GM19468 (cell line): ENCODE measurements around the gene TBX10.
"Not testable (repeated sequence)": the region's sequence is repeated elsewhere in the genome, so short reads cannot be mapped to it uniquely, and the experiment has no call there.

Experiments
- ATAC-seq: cut with Tn5 transposase; IDR thresholded peaks from one replicate; pipeline ENCODE4 v1.9.1; 2021; ENCODE audit warnings: mild to moderate bottlenecking, moderate library complexity, moderate number of reproducible peaks; ENCODE audit not compliant: unreplicated experiment; ENCODE audit errors: extremely low read depth

The TBX10 gene

GRCh38 chr11:67605231-67606011 lies 34.1 kb downstream of the TBX10 start:
- no peak for ATAC-seq

GRCh38 chr11:67604815-67605214 lies 34.7 kb downstream of the TBX10 start:
- ATAC-seq, result no peak

- ATAC-seq, result not testable (repeated sequence)
Measured at GRCh38 chr11:67604119-67604518, 35.4 kb downstream of the TBX10 start.

- no peak for ATAC-seq
Measured at GRCh38 chr11:67601098-67601497, 38.5 kb downstream of the TBX10 start.

- no peak for ATAC-seq
Measured at GRCh38 chr11:67600324-67601029, 39.1 kb downstream of the TBX10 start.

GRCh38 chr11:67599149-67599548 lies 40.4 kb downstream of the TBX10 start:
- no peak for ATAC-seq

GRCh38 chr11:67597963-67598362 lies 41.6 kb downstream of the TBX10 start:
- ATAC-seq, result not testable (repeated sequence)

- ATAC-seq, result not testable (repeated sequence)
Measured at GRCh38 chr11:67597458-67597857, 42.1 kb downstream of the TBX10 start.

GRCh38 chr11:67596753-67597300 lies 42.7 kb downstream of the TBX10 start:
- ATAC-seq, result no peak

- no peak for ATAC-seq
Measured at GRCh38 chr11:67594480-67594879, 45.1 kb downstream of the TBX10 start.

GRCh38 chr11:67593565-67593905 lies 46.0 kb downstream of the TBX10 start:
- no peak for ATAC-seq

GRCh38 chr11:67592880-67593564 lies 46.5 kb downstream of the TBX10 start:
- ATAC-seq, result no peak

- ATAC-seq, result not testable (repeated sequence)
Measured at GRCh38 chr11:67588899-67589415, 50.6 kb downstream of the TBX10 start.

- ATAC-seq, result no peak
Measured at GRCh38 chr11:67588136-67588503, 51.4 kb downstream of the TBX10 start.

GRCh38 chr11:67586568-67587250 lies 52.9 kb downstream of the TBX10 start:
- no peak for ATAC-seq

GRCh38 chr11:67585911-67586310 lies 53.7 kb downstream of the TBX10 start:
- ATAC-seq, result no peak

GRCh38 chr11:67584881-67585873 lies 54.4 kb downstream of the TBX10 start:
- ATAC-seq, result no peak

GRCh38 chr11:67584205-67584880 lies 55.2 kb downstream of the TBX10 start:
- no peak for ATAC-seq
